A549 treated with CpdA at 1 μM for 4 hours (cell line): ENCODE data around the gene PRCP. TPM values are rescaled to one million over a fixed set of nuclear protein-coding genes. Genes with fewer than 3 reads are reported as not detected.

ENCODE experiments used
- total RNA-seq: library from RNA; stranded (reverse); fragments of 200-300 nt; extraction: Qiagen RNA extraction; gene quantifications from 5 replicates; pipeline ENCODE4 v1.2.3, GENCODE V29; 2022; ENCODE audit warnings: low read depth

Gene PRCP
- 48.3 to 53.7 TPM (median 49.9 TPM) in 5 replicates for total RNA-seq

DNA sequence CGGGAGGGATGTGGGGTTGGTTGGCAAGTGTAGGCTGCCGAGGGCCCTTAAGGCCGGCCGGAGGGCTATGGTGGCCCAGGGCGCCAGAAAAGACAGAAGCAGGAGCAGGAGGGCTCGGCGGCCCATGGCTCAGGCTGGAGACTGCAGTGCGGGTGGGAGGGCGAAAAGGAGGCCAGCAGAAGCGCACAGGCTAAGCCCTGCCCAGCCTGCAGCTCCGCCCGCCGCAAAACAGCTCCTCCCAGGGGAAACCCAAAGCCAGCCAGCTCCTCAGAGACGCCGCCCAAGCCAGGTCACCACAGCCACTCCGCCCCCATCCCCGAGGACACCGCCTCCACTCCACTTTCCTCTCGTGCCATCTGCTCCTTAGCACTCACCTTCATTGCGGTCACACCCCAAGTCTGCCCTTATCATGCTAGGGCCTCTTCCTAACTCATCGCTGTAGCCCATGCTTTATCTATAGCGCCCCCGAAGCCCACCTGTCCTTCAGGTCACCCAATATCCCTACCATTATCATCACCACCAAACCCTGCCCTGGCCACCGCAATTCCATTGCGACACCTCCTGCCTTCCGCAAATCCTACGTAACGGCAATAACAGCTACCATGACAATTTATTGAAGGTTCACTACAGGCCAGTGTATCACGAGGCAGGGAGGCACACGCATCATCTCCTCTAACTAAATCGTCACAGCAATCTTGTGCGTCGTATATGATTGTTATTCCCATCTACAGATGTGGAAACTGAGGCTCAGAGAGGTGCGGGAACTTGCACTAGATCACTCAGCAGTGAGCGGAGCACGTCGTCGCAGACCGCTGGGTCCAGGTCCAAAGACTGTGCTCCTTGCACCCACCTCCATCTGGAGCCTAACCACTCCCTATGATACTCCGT, at the start of gene PRCP:
PRCP (minus strand) TSS at position 154 of the 888 bp plus-strand sequence; CDS start at position 126, 28 bp downstream.

DNA sequence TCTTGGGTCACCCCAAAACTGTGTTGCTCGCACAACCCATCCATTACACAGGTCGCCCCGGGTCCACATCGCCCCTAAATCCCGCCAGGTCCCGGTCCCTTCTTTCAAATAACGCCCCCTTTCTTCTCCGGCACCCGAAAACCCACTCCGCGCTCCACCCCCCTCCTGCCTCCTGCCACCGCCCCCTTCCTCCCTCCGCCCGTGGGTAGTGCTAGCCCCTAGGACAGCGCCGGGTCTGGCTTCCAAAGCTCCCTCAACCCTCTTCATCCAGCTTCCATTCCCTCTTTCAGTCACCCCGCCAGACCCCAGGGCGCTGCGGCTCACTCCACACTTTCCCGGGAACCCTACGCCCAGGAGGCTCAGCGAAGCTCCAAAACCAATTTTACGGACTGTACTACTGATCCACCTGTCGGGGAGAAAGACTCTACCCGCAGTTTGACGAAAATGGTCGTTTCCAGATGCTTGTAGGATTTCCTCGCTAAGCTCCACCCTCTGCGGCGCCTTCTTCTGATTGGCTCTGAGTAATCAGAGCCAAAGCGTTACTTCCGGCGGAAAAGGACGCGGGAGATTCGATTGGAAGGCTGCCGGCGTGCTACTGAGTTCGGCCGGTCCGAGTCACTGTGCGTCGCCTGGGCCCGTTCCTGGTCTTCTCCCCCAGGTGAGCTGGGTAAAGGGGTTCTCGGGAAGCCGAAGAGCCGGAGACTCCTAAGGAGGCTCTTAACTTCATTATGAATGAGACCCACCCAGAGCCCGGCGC, 1.1 kb upstream of the PRCP start, which contains the start of gene DDIAS:
DDIAS (plus strand) TSS at position 572 of the 757 bp plus-strand sequence. CDS start 13,003 bp downstream, outside the sequence.

Other genes starting within 250 kb of the PRCP start
- gene FAM181B, start 166.6 kb downstream of the PRCP start, total RNA-seq, result 0.04 to 0.08 TPM (median 0.05 TPM) in 3 of 5 replicates, not detected in the others
- 16.9 to 21.9 TPM (median 18.7 TPM) in 5 replicates for gene DDIAS, start 1.3 kb upstream of the PRCP start, total RNA-seq
- 4.6 to 7.5 TPM (median 6.1 TPM) in 5 replicates for gene RAB30, start 171.5 kb upstream of the PRCP start, total RNA-seq